PC-9 (cell line): ENCODE measurements around the gene ATP6V0B.

Experiments used
- CTCF ChIP-seq: fragments of 200-600 bp; sonication (generic); conservative IDR thresholded peaks from 2 replicates; pipeline ENCODE4 v1.6.1; 2017; ENCODE audit warnings: mixed run types, antibody characterized with exemption, mild to moderate bottlenecking, moderate library complexity
- EZH2 ChIP-seq: fragments of 200-600 bp; sonication (generic); IDR thresholded peaks from 2 replicates; pipeline ENCODE4 v1.8.0; 2017; ENCODE audit warnings: antibody characterized with exemption, low read depth

GRCh38 chr1:44021156-44021555, 46.4 kb downstream of the ATP6V0B start:
- TF ChIP-seq CTCF: no peak
- no peak for TF ChIP-seq EZH2
